ENCODE measurements around the gene TSPAN14. TPM values are rescaled to one million over a fixed set of nuclear protein-coding genes. Genes with fewer than 3 reads are reported as not detected.

TSPAN14 gene
- total RNA-seq, 4 donors from 2014 or later = 18.9 to 72.9 (median 55.8) TPM

DNA sequence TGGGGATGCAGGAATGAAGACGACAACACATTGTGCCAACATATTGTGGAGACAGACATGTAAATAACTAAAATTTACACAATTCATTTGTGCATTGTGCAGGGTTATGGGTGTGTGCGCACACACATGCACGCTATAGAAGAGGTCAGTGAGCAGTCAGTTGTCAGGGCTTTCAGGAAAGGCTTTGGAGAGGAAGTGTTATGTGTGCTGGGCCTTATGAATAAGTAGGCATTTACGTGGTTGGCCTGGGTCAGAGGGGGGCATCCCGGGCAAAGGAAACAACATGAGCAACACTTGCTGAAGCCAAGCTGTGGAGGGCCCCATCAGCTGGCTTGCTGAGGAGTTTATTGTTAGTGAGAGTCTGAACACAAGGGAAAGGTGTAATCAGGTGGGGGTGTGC, 41.6 kb upstream of the TSPAN14 start:
- Histone ChIP-seq H3K27ac (peak overlapping the region in 3 of 4 donors; percentile 71 to 85 (median 74)), H3K36me3 (no peaks in the 10 kb centered on the region), H3K4me3 (no peak overlapping the region), H3K4me1 (peaks cover 48 to 94% (median 87%) of the 10 kb centered on the region in 4 donors), H3K9me3 (no peaks in the 10 kb centered on the region), H3K27me3 (no peaks in the 10 kb centered on the region)
- no peak for TF ChIP-seq CTCF (IDR thresholded peaks at IDR 0.05)
- TF ChIP-seq EP300 (IDR thresholded peaks at IDR 0.05; ENCODE audit: low read depth) = no peak
- TF ChIP-seq POLR2A (IDR thresholded peaks at IDR 0.05) = no peak
- no peak for TF ChIP-seq POLR2AphosphoS5 (IDR thresholded peaks at IDR 0.05)
- DNase-seq = no peak
- 68 to 80% methylated on average over 4 to 5 of the region's 5 CpGs for WGBS, 2 donors (ENCODE audit: low coverage in 1 of 2)
- in situ Hi-C loops (cut with MboI; ENCODE audit: low pct_ligation_motif_present in 1 of 4, low pct_unique_long_range_greater_than_20kb in 1 of 4, low sequenced_read_pairs in 3 of 4) (no loop called here), intact Hi-C loops (cut with DNase I; ENCODE audit: low total_unique reads) (no loop called here)

DNA sequence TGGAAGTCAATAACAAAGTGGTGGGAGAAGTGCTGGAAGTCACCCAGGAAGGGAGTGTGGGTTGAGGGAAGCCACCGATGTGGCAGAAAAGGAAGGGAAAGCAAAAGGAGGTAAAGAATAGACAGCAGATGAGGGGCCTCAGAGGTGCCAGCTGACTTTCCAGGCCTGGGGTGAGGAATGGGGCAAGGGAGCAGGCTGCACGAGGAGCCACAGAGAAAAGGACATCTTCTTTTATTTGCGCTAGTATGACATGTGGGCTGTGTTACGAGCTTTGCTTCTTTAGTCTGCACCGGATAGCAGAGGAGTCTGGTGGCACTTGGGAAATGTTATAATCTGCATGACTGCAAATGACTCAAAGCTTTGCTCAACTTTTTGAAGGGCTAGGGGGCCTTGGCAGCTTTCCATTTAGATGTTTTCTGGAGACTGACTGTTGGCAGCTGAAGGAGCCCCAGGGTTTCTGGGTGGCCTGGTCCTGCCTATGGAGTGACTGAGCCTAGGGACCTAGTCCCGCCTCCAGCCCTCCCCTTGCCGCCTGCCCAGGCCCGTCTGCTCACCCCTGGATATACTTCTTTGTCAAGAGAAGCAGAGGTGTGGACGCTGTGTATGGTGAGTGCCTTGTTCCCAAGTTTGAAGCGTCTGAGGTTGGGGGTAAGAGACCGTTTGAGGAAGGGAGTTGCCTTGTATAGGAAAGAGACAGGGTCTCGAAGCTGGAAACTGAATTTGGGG, 40.7 kb upstream of the TSPAN14 start:
- H3K27ac ChIP-seq = peak overlapping the region; percentile 69 to 77 (median 72)
- peaks cover 48 to 88% (median 83%) of the 10 kb centered on the region in 4 donors for H3K4me1 ChIP-seq
- no peak for DNase-seq
- no peaks in the 10 kb centered on the region for H3K9me3 ChIP-seq
- H3K36me3 ChIP-seq = no peaks in the 10 kb centered on the region
- intact Hi-C loops (cut with DNase I; ENCODE audit: low total_unique reads) = no loop called here
- no peak overlapping the region for H3K4me3 ChIP-seq
- no peak for TF ChIP-seq POLR2A (IDR thresholded peaks at IDR 0.05)
- no peaks in the 10 kb centered on the region for H3K27me3 ChIP-seq
- in situ Hi-C loops (cut with MboI; ENCODE audit: low pct_ligation_motif_present in 1 of 4, low pct_unique_long_range_greater_than_20kb in 1 of 4, low sequenced_read_pairs in 3 of 4) = no loop called here
- 69 to 78% methylated on average over 4 to 12 of the region's 12 CpGs for WGBS, 2 donors (ENCODE audit: low coverage in 1 of 2)

GRCh38 chr10:80414142-80414895, 39.8 kb upstream of the TSPAN14 start:
- in situ Hi-C loops (cut with MboI; ENCODE audit: low pct_ligation_motif_present in 1 of 4, low pct_unique_long_range_greater_than_20kb in 1 of 4, low sequenced_read_pairs in 3 of 4) = no loop called here
- Histone ChIP-seq H3K36me3 (no peaks in the 10 kb centered on the region), H3K27ac (peak overlapping the region; percentile 69 to 77 (median 72)), H3K9me3 (no peaks in the 10 kb centered on the region), H3K4me3 (no peak overlapping the region), H3K27me3 (no peaks in the 10 kb centered on the region), H3K4me1 (peaks cover 46 to 80% (median 74%) of the 10 kb centered on the region in 4 donors)
- intact Hi-C loops (cut with DNase I; ENCODE audit: low total_unique reads) = no loop called here
- DNase-seq = peak; percentile 48
- peak in 1 of 3 donors; percentile 28 for TF ChIP-seq POLR2AphosphoS5 (IDR thresholded peaks at IDR 0.05)
- TF ChIP-seq POLR2A (IDR thresholded peaks at IDR 0.05) = no peak
- TF ChIP-seq CTCF (IDR thresholded peaks at IDR 0.05) = no peak
- 39 to 51% methylated on average over 3 to 7 of the region's 7 CpGs for WGBS, 2 donors (ENCODE audit: low coverage in 1 of 2)

DNA sequence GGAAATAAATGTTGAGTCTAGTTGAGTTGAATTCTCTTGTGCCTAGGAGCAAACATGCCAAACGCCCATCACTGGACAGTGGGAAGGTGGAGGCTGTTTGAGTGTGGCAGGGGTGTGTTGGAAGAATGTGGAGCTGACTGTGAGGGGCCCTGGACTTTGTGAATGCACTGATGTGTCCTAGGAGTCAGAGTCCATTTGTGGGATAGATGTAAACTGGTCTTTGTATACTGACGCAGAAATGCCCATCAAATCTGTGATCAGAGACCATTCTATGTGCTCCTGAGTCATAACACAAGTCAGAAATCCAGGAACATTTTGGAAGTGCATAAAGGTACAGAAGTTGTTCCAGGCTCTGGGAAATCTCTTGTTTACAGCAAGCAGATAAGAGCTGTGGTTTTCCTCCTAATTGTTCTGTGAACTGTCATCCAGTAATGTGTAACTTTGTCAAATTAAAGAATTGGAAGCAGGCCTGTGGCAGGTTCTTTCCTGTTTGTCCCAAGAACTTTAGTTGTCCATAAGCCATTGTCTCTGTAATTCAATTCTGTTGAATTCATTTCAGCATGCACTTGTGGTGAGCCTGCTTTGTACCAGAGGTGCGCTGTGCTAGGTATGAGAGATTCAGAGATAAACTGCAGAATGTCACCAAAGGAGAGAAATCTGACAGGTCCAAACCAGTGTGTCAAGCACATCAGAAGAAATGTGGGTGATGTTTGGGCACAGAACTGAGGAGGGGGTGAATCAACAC, 38.2 kb upstream of the TSPAN14 start:
- in situ Hi-C loops (cut with MboI; ENCODE audit: low pct_ligation_motif_present in 1 of 4, low pct_unique_long_range_greater_than_20kb in 1 of 4, low sequenced_read_pairs in 3 of 4) (no loop called here), intact Hi-C loops (cut with DNase I; ENCODE audit: low total_unique reads) (no loop called here)
- Histone ChIP-seq H3K27ac (peak overlapping the region; percentile 69 to 77 (median 72)), H3K36me3 (peaks cover 0 to under 1% (median 0%) of the 10 kb centered on the region in 4 donors), H3K27me3 (no peaks in the 10 kb centered on the region), H3K9me3 (no peaks in the 10 kb centered on the region), H3K4me1 (peaks cover 36 to 64% (median 59%) of the 10 kb centered on the region in 4 donors), H3K4me3 (no peak overlapping the region)
- no peak for DNase-seq
- TF ChIP-seq EP300 (IDR thresholded peaks at IDR 0.05; ENCODE audit: low read depth) = no peak
- TF ChIP-seq POLR2AphosphoS5 (IDR thresholded peaks at IDR 0.05) = no peak
- no peak for TF ChIP-seq CTCF (IDR thresholded peaks at IDR 0.05)
- TF ChIP-seq POLR2A (IDR thresholded peaks at IDR 0.05) = no peak
- 60 to 69% methylated on average over 2 to 3 of the region's 3 CpGs for WGBS, 2 donors (ENCODE audit: low coverage in 1 of 2)
